Measurements from ENCODE around the gene RNF157. TPM values are rescaled to one million over a fixed set of nuclear protein-coding genes. Genes with fewer than 3 reads are reported as not detected.
"Not testable (repeated sequence)": the region's sequence is repeated elsewhere in the genome, so short reads cannot be mapped to it uniquely, and the experiment has no call there.

Gene RNF157
- total RNA-seq, 1 donor from 2014 or later, result 28.0 TPM

- DNase-seq (ENCODE audit: low spot score), result no peak
Measured at GRCh38 chr17:76193591-76193990, 46.7 kb downstream of the RNF157 start.

DNA sequence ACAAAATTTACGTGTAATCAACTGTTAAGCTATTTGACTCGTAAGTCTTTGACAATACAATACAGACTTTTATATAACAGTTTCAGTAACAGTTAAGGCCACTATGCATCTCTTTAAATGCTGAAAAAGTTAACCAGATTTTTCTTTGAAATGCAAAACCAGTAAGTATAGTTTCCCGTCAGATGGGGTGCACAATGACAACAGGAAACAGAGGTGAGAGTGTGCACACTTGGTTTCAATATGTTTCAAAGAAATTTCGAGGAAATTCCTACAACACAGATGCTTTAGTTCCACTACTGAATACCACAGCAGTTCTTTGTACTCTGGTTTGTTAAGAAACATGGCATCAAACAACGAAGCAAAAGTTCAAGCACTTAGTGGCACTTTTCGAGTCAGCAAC, 48.4 kb downstream of the RNF157 start:
- no peak for DNase-seq (ENCODE audit: low spot score)

DNA sequence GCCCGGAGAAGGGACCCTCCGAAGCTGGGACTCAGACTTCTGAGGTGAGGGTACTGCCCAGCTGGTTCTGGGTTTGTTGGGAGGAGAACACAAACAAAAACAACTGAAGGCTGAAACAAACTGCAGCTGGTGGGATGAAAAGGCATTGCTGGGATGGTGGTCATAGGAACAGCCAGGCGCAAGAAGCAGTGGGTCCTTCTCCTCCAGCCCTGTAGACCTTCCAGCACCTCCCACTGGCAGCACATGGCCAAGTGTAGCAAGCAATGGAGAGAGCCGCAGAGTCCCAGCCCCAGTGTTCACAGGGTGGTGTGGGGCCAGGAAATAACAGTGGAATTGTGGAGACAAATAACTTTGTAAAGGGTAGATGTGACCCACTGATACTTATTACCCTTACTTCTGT, 50.6 kb downstream of the RNF157 start:
- no peak for DNase-seq (ENCODE audit: low spot score)

- DNase-seq (ENCODE audit: low spot score), result no peak
Measured at GRCh38 chr17:76189247-76189646, 51.0 kb downstream of the RNF157 start.

- no peak for DNase-seq (ENCODE audit: low spot score)
Measured at GRCh38 chr17:76188213-76189016, 51.9 kb downstream of the RNF157 start.

- not testable (repeated sequence) for DNase-seq (ENCODE audit: low spot score)
Measured at GRCh38 chr17:76186774-76187173, 53.5 kb downstream of the RNF157 start.

DNA sequence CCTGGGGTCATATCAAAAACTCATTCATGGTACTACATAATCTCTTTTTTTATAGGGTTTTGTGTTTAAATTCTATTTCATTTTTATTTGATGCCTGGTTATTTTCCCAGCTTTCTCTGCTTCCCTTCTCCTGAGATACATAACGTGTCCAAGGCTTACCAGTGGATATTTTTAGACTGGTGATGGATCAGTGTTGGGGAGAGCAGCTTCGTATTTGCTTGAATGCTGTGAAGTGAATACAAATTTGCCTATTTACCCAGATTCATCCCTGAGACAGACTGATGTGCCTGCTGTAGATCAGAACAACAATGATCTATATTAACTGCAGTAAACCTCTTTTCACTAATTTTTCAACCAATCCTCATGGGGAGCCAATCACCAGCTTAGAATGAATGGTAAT, 56.0 kb downstream of the RNF157 start:
- DNase-seq (ENCODE audit: low spot score), result no peak

DNA sequence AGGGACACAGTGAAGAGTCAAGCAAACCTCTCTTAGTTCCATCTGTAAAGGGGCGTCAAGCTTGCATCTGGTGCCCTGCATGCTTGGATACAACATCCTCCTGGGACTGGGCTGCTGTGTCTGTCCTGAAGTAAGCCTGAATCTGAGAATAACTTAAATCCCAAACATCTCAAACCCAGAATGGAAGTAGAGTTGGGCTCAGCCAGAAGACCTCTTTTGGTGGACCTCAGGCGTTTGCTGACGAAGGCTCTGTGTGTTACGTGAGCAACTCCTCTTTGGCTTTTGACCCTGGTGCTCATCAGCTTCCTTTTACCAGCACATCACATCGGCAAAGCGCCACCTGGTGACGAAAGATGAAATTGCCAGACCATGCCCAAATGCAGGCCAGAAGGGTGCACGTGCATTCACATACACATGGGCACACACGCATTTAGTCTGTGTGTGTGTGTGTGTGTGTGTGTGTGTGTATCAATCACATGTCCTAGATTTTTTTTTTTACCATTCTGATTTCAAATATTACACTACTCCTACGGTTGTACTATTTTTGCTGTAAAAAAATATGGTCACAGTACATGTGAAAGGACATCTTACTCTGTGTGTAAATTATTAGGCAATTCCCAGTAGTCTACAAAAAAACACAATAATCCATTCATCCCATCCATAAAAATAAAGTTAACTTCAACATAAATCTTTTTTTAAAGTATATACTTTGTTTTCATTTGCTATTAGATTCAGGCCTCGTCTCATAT, 58.1 kb downstream of the RNF157 start:
- peak; percentile 94 for DNase-seq (ENCODE audit: low spot score)

DNA sequence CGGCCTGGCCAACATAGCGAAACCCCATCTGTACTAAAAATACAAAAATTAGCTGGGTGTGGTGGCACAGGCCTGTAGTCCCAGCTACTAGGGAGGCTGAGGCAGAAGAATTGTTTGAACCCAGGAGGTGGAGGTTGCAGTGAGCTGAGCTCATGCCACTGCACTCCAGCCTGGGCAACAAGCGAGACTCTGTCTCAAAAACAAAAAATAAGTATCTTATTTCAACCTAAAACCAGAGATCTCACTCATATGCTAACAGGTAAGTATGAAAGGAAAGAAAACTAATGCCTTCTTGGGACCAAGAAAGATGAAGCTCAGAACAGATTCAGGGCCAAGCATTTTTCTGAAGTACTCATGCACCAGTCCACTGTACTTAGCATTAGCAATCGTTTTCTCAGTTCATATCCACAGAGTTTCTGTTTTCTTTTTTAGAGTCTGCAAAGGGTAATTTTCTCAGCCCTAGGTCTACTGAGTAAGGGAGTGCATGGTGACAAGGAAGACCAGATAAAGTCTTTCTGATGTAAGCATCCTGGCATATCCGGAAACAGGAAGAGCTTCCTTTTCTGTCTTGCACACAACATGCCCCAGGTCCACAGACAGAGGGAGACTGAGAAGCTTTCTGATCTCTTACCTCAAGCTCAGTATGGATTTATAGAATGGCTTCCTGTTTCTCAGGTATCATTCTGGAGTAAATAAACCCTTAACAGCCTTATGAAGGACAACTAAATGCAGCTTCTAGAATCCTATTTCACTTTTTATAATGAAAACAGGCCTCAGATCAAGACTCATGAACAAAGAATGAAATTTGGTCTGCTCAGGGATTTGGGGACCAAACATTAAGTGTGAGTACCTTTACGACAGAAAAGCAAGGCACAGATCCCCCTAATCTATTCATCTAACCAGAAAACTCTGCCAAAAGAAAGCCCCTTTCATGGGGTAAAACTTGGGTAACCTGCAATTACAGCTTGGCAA, 60.5 kb downstream of the RNF157 start:
- DNase-seq (ENCODE audit: low spot score), result no peak

- no peak for DNase-seq (ENCODE audit: low spot score)
Measured at GRCh38 chr17:76178124-76178523, 62.2 kb downstream of the RNF157 start.

DNA sequence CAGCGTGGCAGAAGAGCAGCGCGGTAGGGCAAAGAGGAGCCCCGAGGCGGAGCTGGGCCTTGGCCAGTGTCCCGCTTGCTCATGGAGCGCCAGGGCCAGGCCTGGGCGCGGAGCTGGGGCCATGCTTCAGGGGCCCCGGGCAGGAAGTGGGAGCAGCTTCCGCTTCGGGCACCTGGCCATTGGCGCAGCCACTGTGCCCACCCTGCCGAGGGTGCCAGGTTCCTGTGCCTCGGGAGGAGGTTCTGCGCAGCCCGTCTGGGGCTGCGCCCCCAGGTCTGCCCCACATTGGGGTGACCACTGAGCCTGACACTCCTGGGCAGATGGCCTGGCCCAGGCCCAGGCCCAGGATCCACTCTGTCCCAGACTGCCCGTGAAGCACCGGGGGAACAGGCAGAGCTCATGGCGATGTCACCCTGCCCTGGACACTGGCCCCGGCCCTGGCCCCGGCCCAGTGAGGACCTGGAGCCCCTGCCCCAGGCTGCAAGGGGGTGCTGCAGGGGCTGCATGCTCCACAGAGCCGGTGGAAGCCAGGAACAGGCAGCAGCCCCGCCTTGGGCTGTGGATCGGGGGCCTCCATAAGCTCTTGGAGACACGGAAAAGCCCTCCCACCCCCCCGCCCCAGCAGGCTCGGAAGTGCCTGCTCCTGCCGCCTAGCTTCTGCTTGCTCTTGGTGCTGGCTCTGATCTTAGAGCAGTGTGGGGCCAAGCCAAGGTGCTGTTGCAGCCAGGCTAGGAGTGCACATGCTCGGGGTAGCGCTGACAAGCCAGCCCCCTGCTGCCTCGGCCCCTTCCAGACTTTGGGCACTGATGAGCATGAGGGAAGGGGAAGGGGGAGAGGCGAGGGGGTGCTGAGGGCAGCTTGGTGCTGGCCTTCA, 63.4 kb downstream of the RNF157 start:
- DNase-seq (ENCODE audit: low spot score), result no peak

GRCh38 chr17:76174037-76174436, 66.3 kb downstream of the RNF157 start:
- no peak for DNase-seq (ENCODE audit: low spot score)

GRCh38 chr17:76173474-76173873, 66.8 kb downstream of the RNF157 start:
- no peak for DNase-seq (ENCODE audit: low spot score)

DNA sequence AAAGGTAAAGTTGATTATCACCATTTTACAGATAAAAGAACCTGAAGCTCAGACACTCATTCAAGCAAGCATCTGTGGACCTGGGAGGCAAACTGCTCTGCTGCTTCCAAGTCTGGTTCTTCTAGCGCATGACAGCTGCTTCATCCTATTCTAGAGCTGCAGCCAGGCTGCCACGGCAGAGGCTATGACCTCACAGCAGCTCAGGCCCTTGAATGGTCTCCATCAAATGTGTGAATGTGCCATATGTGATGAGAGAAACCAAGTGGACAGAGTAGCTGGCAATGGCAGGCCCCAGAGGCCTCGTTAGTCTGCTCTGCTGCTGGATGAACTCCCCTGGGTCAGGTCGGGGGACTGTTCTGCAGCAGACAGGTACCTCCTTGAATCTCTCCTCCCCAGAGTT, 68.6 kb downstream of the RNF157 start:
- no peak for DNase-seq (ENCODE audit: low spot score)

GRCh38 chr17:76170114-76170513, 70.2 kb downstream of the RNF157 start:
- DNase-seq (ENCODE audit: low spot score), result no peak

DNA sequence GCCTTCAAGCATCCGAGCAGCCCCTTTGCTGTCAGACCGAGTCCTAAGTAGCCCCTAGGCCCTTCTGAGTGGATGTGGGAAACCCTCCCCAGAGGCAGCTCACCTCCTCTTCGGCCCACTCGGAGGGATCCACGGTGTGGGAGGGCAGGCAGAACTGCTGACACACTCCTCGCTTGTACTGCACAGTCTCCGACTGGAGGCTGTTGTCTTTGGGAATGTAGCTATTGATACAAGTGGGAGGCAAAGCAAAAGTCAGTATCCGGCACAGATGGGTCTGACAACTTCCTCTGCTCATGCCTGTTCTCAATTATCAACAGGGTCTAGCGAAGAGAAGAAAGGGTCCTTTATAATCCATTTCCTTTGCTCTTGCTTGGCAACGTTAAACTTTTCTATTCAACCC, 73.4 kb downstream of the RNF157 start:
- no peak for DNase-seq (ENCODE audit: low spot score)

- DNase-seq (ENCODE audit: low spot score), result no peak
Measured at GRCh38 chr17:76166168-76166567, 74.1 kb downstream of the RNF157 start.

GRCh38 chr17:76164331-76164730, 76.0 kb downstream of the RNF157 start:
- DNase-seq (ENCODE audit: low spot score), result no peak

DNA sequence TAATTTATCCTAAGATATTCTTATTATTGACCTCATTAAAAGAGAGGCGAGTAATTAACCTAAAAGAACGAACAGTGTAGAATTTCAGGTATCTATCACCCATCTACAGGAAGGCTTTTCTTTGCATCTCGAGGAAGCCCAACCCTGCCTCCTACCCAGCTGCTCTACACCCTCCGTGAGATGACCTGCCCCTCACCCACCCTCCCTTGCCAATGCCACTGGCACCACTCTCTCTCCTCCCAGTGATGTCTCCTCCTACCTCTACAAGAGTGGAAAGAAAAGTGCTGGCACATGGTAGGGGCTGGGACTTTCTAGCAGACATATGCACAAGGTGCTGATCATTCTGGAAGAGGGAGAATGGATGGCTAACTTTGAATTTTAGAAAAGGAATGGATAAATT, 76.4 kb downstream of the RNF157 start:
- DNase-seq (ENCODE audit: low spot score), result no peak

- peak; percentile 71 for DNase-seq (ENCODE audit: low spot score)
Measured at GRCh38 chr17:76161619-76162266, 78.5 kb downstream of the RNF157 start.
